Hematopoietic multipotent progenitor cell treated with erythropoietin and hydrocortisone succinate and interleukin-3 and kit ligand, for 4 days (in vitro differentiated cells): Measurements from ENCODE around the gene CACNG6.

ENCODE experiments used
- DNase-seq: peaks from one replicate; pipeline ENCODE4 v3.0.0-alpha.2; 2015

The CACNG6 gene

GRCh38 chr19:54047616-54048015, 56.2 kb downstream of the CACNG6 start:
- peak; percentile 13 for DNase-seq
